HCT116 (cell line): ENCODE results near the gene ATG14. TPM values are rescaled to one million over a fixed set of nuclear protein-coding genes. Genes with fewer than 3 reads are reported as not detected.

Experiments used
- ATAC-seq: fragments of 200-7000 bp; cut with Tn5 transposase; 2 replicates; pipeline ENCODE4 v1.9.1; 2020; ENCODE audit warnings: mild to moderate bottlenecking, moderate library complexity
- BruUV-seq: library from RNA; stranded (reverse); fragments of 400-500 nt; replicated peaks from 2 replicates; lab custom pipeline; 2021; lab: Mats Ljungman, UMichigan
- CTCF ChIA-PET: fragments of 300-600 bp; sonication (Branson Sonifier 250); formaldehyde crosslinking; loops from one replicate; lab custom pipeline; 2021; ENCODE audit warnings: antibody characterized with exemption; lab: Charles Lee
- POLR2A ChIA-PET: fragments of 300-600, 350-600 bp; sonication (Branson Sonifier 250); formaldehyde crosslinking; loops from one replicate; lab custom pipeline; 2021; ENCODE audit warnings: antibody characterized with exemption; lab: Charles Lee
- RAD21 ChIA-PET, 2 experiments: fragments of 300-600 bp; sonication (Branson Sonifier 250); formaldehyde crosslinking; loops; one replicate each; lab custom pipeline; 2023; ENCODE audit warnings: low total read pairs in 2 of 2; ENCODE audit not compliant: uncharacterized antibody in 2 of 2, unreplicated experiment in 2 of 2, low non-redundant PET in 1 of 2; lab: Charles Lee
- DNase-seq: peaks from one replicate; pipeline ENCODE4 v3.0.0-alpha.2; 2010; ENCODE audit warnings: low read depth, low spot score
- H2AFZ ChIP-seq: fragments of 200-600 bp; shearing (Covaris generic), sonication (generic); 2 replicates; pipeline ENCODE4 v1.6.1; 2017; ENCODE audit warnings: low read depth, mixed run types, mixed read lengths, antibody characterized with exemption, low read length; ENCODE audit not compliant: poor library complexity, severe bottlenecking
- H3K27ac ChIP-seq: 2 replicates; pipeline ENCODE4 v1.5.1; 2012; ENCODE audit warnings: low read depth, low read length
- H3K27me3 ChIP-seq: fragments of 200-600 bp; sonication (generic); 2 replicates; pipeline ENCODE4 v1.6.1; 2016; ENCODE audit warnings: mixed run types, low read length, mixed read lengths; ENCODE audit not compliant: insufficient read depth
- H3K36me3 ChIP-seq, 2 experiments: fragments of 200-500 bp in 1 of 2; fragments of 200-600 bp in 1 of 2; sonication (Bioruptor generic) in 1 of 2; sonication (generic) in 1 of 2; 2 replicates each; pipeline versions ENCODE4 v1.5.1 to v1.6.1; 2014 to 2016; ENCODE audit warnings: low read length in 2 of 2, inconsistent platforms in 1 of 2, mixed read lengths in 1 of 2, mixed run types in 1 of 2; ENCODE audit not compliant: insufficient read depth in 2 of 2, control insufficient read depth in 1 of 2
- H3K4me1 ChIP-seq, 2 experiments: fragments of 200-600 bp in 1 of 2; sonication (generic) in 1 of 2; 2 replicates each; pipeline versions ENCODE4 v1.5.1 to v1.6.1; 2012 to 2017; ENCODE audit warnings: low read length in 2 of 2, inconsistent platforms in 1 of 2, mild to moderate bottlenecking in 1 of 2, mixed read lengths in 1 of 2, mixed run types in 1 of 2, moderate library complexity in 1 of 2; ENCODE audit not compliant: insufficient read depth in 2 of 2, control insufficient read depth in 1 of 2
- H3K4me2 ChIP-seq: fragments of 200-600 bp; sonication (generic); 2 replicates; pipeline ENCODE4 v1.6.1; 2017; ENCODE audit warnings: mixed run types, low read length, mixed read lengths
- H3K4me3 ChIP-seq, 2 experiments: fragments of 200-600 bp in 1 of 2; sonication (generic) in 1 of 2; replicated peaks in 1 of 2; 2 replicates each; pipeline ENCODE4 v1.5.1; 2011 to 2016; ENCODE audit warnings: low read length in 2 of 2, control low read depth in 1 of 2, low read depth in 1 of 2, mild to moderate bottlenecking in 1 of 2, mixed read lengths in 1 of 2, mixed run types in 1 of 2
- H3K79me2 ChIP-seq: fragments of 200-600 bp; sonication (generic); 2 replicates; pipeline ENCODE4 v1.6.1; 2017; ENCODE audit warnings: mild to moderate bottlenecking, mixed run types, low read length, moderate library complexity, mixed read lengths; ENCODE audit not compliant: insufficient read depth
- H3K9ac ChIP-seq: fragments of 200-600 bp; sonication (generic); 2 replicates; pipeline ENCODE4 v1.6.1; 2016; ENCODE audit warnings: low read length, mixed read lengths
- H3K9me2 ChIP-seq: fragments of 200-600 bp; sonication (generic), shearing (Covaris generic); 2 replicates; pipeline ENCODE4 v1.6.1; 2017; ENCODE audit warnings: mixed run types, mild to moderate bottlenecking, moderate library complexity; ENCODE audit not compliant: insufficient read depth
- H3K9me3 ChIP-seq, 2 experiments: fragments of 200-500 bp in 1 of 2; fragments of 200-600 bp in 1 of 2; sonication (Bioruptor generic) in 1 of 2; sonication (generic) in 1 of 2; 2 replicates each; pipeline ENCODE4 v1.6.1; 2014 to 2017; ENCODE audit warnings: low read length in 2 of 2, mixed read lengths in 2 of 2, inconsistent platforms in 1 of 2, low read depth in 1 of 2, mild to moderate bottlenecking in 1 of 2, mixed run types in 1 of 2, moderate library complexity in 1 of 2; ENCODE audit not compliant: control insufficient read depth in 1 of 2, insufficient read depth in 1 of 2
- H4K20me1 ChIP-seq: fragments of 200-600 bp; sonication (generic), shearing (Covaris generic); 2 replicates; pipeline ENCODE4 v1.6.1; 2017; ENCODE audit warnings: mixed run types, mild to moderate bottlenecking, moderate library complexity; ENCODE audit not compliant: insufficient read depth
- CEBPB ChIP-seq: IDR thresholded peaks from 2 replicates; pipeline ENCODE4 v1.6.1; 2012; ENCODE audit warnings: low read depth
- POLR2AphosphoS5 ChIP-seq: IDR thresholded peaks from 2 replicates; pipeline ENCODE4 v1.6.1; 2011; ENCODE audit warnings: mild to moderate bottlenecking, low read depth, low read length, moderate library complexity
- YY1 ChIP-seq: IDR thresholded peaks from 2 replicates; pipeline ENCODE4 v1.6.1; 2011; ENCODE audit warnings: low read length, low read depth, moderate library complexity, mild to moderate bottlenecking; ENCODE audit not compliant: insufficient replicate concordance; ENCODE audit errors: extremely low read depth
- intact Hi-C: fragments of 100-400 bp; cut with micrococcal nuclease; formaldehyde crosslinking; loops from 2 replicates; pipeline ENCODE4 v1.10.0; 2022
- total RNA-seq: library from RNA; stranded (reverse); gene quantifications from one replicate; pipeline ENCODE4 v1.2.1, GENCODE V29; 2021; ENCODE audit not compliant: unreplicated experiment
- TF ChIP-seq, protein P1 (sequence below): IDR thresholded peaks from 2 replicates; pipeline ENCODE4 v1.6.1; 2012
- TF ChIP-seq, protein P2 (sequence below): IDR thresholded peaks from 2 replicates; pipeline ENCODE4 v1.6.1; 2012; ENCODE audit warnings: low read depth

Gene ATG14
- total RNA-seq, 1 experiment from 2014 or later: 9.9 TPM

DNA sequence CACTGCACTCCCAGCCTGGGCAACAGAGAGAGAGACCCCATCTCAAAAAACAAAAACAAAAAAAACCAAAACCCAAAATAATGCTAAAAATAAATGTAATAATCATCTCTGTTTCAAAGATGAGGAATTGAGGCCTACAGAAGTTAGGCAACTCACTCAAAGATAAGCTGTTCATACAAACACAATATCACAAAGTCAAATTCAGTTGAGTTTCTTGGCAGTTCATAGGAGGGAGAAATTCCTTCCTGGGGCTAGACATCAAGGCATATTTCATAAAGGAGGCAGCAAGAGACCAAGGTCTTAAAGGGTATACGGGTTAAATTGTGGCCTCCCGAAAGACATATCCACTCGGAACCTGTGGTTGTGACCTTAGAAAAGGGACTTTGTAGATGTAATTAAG is 37.5 kb upstream of the ATG14 start:
- intact Hi-C loops: loop anchor here (5.0 to 10.0 kb wide), 2 partner anchors 148 to 406 kb away; no protein-coding TSS in a partner anchor
- BruUV-seq: no TSS peak
- Histone ChIP-seq H3K9me2 (no peaks in the 10 kb centered on the region), H3K9me3 (no peaks in the 10 kb centered on the region), H3K4me1 (peaks cover 58 to 79% of the 10 kb centered on the region in 2 experiments), H2AFZ (peak overlapping the region; percentile 29), H3K27me3 (no peaks in the 10 kb centered on the region), H3K79me2 (no peaks in the 10 kb centered on the region), H3K4me3 (no peak overlapping the region), H3K36me3 (no peaks in the 10 kb centered on the region), H4K20me1 (no peaks in the 10 kb centered on the region), H3K9ac (peak overlapping the region; percentile 64; the same call in 1 of the 2 replicates), H3K27ac (peak overlapping the region; percentile 99), H3K4me2 (peak overlapping the region; percentile 70)
- CTCF ChIA-PET: interaction anchor here (0.6 to 1.1 kb wide), 2 partner anchors 11 to 1041 kb away, joined by 3 to 4 read pairs; no protein-coding TSS in a partner anchor
- no peak for ATAC-seq
- DNase-seq: no peak
- TF ChIP-seq YY1: no peak
- no peak for TF ChIP-seq CEBPB
- no peak for TF ChIP-seq POLR2AphosphoS5
- TF ChIP-seq, protein P1, sequence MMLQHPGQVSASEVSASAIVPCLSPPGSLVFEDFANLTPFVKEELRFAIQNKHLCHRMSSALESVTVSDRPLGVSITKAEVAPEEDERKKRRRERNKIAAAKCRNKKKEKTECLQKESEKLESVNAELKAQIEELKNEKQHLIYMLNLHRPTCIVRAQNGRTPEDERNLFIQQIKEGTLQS: no peak
- TF ChIP-seq, protein P2, sequence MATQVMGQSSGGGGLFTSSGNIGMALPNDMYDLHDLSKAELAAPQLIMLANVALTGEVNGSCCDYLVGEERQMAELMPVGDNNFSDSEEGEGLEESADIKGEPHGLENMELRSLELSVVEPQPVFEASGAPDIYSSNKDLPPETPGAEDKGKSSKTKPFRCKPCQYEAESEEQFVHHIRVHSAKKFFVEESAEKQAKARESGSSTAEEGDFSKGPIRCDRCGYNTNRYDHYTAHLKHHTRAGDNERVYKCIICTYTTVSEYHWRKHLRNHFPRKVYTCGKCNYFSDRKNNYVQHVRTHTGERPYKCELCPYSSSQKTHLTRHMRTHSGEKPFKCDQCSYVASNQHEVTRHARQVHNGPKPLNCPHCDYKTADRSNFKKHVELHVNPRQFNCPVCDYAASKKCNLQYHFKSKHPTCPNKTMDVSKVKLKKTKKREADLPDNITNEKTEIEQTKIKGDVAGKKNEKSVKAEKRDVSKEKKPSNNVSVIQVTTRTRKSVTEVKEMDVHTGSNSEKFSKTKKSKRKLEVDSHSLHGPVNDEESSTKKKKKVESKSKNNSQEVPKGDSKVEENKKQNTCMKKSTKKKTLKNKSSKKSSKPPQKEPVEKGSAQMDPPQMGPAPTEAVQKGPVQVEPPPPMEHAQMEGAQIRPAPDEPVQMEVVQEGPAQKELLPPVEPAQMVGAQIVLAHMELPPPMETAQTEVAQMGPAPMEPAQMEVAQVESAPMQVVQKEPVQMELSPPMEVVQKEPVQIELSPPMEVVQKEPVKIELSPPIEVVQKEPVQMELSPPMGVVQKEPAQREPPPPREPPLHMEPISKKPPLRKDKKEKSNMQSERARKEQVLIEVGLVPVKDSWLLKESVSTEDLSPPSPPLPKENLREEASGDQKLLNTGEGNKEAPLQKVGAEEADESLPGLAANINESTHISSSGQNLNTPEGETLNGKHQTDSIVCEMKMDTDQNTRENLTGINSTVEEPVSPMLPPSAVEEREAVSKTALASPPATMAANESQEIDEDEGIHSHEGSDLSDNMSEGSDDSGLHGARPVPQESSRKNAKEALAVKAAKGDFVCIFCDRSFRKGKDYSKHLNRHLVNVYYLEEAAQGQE: no peak
- POLR2A ChIA-PET: interaction anchor here (1.2 to 1.4 kb wide), 2 partner anchors 22 to 1033 kb away, joined by 3 to 4 read pairs; no protein-coding TSS in a partner anchor
- RAD21 ChIA-PET: no interaction called here
